ENCODE data around the gene SPIB.

- no peak for TF ChIP-seq CTCF (IDR thresholded peaks at IDR 0.05; ENCODE audit: low read depth, low read length, poor library complexity, severe bottlenecking)
- no peak for TF ChIP-seq EZH2phosphoT487 (IDR thresholded peaks at IDR 0.05; ENCODE audit: borderline replicate concordance, low read length)
Observed at GRCh38 chr19:50409347-50409746, 9.4 kb upstream of the SPIB start.
